DMS79 treated with DMSO at 0.1 percent for 48 hours (cell line): ENCODE measurements around the gene GNAL.
"Not testable (repeated sequence)": the region's sequence is repeated elsewhere in the genome, so short reads cannot be mapped to it uniquely, and the experiment has no call there.

Experiments used
- DNase-seq: peaks from one replicate; lab custom pipeline; 2025; lab: John Stamatoyannopoulos, UW

GNAL gene

GRCh38 chr18:11688972-11689668 is at the start of gene GNAL:
GNAL (plus strand) TSS chr18:11689264; CDS start chr18:11689564, 300 bp downstream.
- DNase-seq = peak; percentile 36

- not testable (repeated sequence) for DNase-seq
These were observed 41.8 kb upstream of the GNAL start for GRCh38 chr18:11647310-11647709.

GRCh38 chr18:11647804-11648203 is 41.3 kb upstream of the GNAL start:
- not testable (repeated sequence) for DNase-seq

GRCh38 chr18:11649839-11650238 is 39.2 kb upstream of the GNAL start:
- DNase-seq = no peak

GRCh38 chr18:11651899-11652298 is 37.2 kb upstream of the GNAL start:
- no peak for DNase-seq

GRCh38 chr18:11653521-11653920 is 35.5 kb upstream of the GNAL start:
- no peak for DNase-seq

GRCh38 chr18:11654736-11655605 is 34.1 kb upstream of the GNAL start:
- no peak for DNase-seq

- DNase-seq = no peak
These were observed 33.5 kb upstream of the GNAL start for GRCh38 chr18:11655606-11655932.

GRCh38 chr18:11657152-11657551 is 31.9 kb upstream of the GNAL start:
- no peak for DNase-seq

- no peak for DNase-seq
These were observed 31.5 kb upstream of the GNAL start for GRCh38 chr18:11657554-11657953.

GRCh38 chr18:11658019-11658418 is 31.0 kb upstream of the GNAL start:
- no peak for DNase-seq

- DNase-seq = no peak
These were observed 30.1 kb upstream of the GNAL start for GRCh38 chr18:11658989-11659388.

GRCh38 chr18:11660691-11661090 is 28.4 kb upstream of the GNAL start:
- DNase-seq = no peak

- no peak for DNase-seq
These were observed 27.6 kb upstream of the GNAL start for GRCh38 chr18:11661430-11661829.

- DNase-seq = no peak
These were observed 25.5 kb upstream of the GNAL start for GRCh38 chr18:11663439-11664029.

- no peak for DNase-seq
These were observed 24.8 kb upstream of the GNAL start for GRCh38 chr18:11664286-11664685.

GRCh38 chr18:11665146-11665545 is 23.9 kb upstream of the GNAL start:
- DNase-seq = no peak

GRCh38 chr18:11665587-11665986 is 23.5 kb upstream of the GNAL start:
- no peak for DNase-seq

GRCh38 chr18:11666176-11666575 is 22.9 kb upstream of the GNAL start:
- no peak for DNase-seq

- DNase-seq = no peak
These were observed 22.2 kb upstream of the GNAL start for GRCh38 chr18:11666831-11667230.

GRCh38 chr18:11667578-11667977 is 21.5 kb upstream of the GNAL start:
- no peak for DNase-seq

- DNase-seq = no peak
These were observed 20.5 kb upstream of the GNAL start for GRCh38 chr18:11668441-11669169.
